Activated T-cell treated with anti-CD3 and anti-CD28 coated beads, Interleukin-2, amount 50 U/mL, for 4 hours (primary cell): Measurements from ENCODE around the gene PC. TPM values are rescaled to one million over a fixed set of nuclear protein-coding genes. Genes with fewer than 3 reads are reported as not detected.

ENCODE experiments used
- ATAC-seq, 2 donors: fragments of 200-7000 bp; cut with Tn5 transposase; one replicate each; pipeline ENCODE4 v1.10.0; 2021
- DNase-seq: peaks from one replicate; pipeline ENCODE4 v3.0.0-alpha.2; 2020
- H3K27me3 Mint-ChIP-seq: one replicate; pipeline ENCODE4 v1.8.0; 2021; ENCODE audit warnings: low read depth, mixed read lengths
- H3K36me3 Mint-ChIP-seq: one replicate; pipeline ENCODE4 v1.8.0; 2022; ENCODE audit warnings: mixed read lengths; ENCODE audit not compliant: insufficient read depth
- H3K4me1 Mint-ChIP-seq: one replicate; pipeline ENCODE4 v1.8.0; 2021; ENCODE audit warnings: low read depth, mixed read lengths
- H3K4me3 Mint-ChIP-seq: one replicate; pipeline ENCODE4 v1.8.0; 2021; ENCODE audit warnings: mild to moderate bottlenecking, moderate library complexity, mixed read lengths
- H3K9me3 Mint-ChIP-seq: one replicate; pipeline ENCODE4 v1.8.0; 2021; ENCODE audit warnings: mixed read lengths
- total RNA-seq, 3 donors: library from RNA; stranded (reverse); gene quantifications; one replicate each; pipeline ENCODE4 v1.2.1, GENCODE V29; 2021

The PC gene
- total RNA-seq, 3 donors from 2014 or later: 17.5 to 20.0 (median 18.4) TPM

DNA sequence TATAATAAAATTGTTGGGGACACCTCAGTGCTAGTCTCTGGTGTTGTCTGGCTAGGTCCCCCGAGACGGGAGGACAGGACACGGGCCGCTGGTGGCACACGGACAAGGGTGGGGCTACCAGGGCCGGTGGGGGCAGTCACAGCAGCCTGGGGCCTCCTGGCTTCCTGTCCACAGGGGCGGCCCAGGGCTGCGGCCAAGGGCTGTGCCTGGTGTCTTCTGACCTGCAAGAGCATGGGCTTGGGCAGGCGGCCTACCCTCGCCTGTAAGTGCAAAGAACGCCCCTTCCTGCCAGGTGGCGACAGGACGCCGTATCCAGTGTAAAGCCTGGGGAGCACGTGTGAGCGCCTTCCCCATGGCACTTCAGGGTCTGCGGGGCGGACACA, 97.7 kb downstream of the PC start:
- Mint-ChIP-seq H3K9me3 (no peaks in the 10 kb centered on the region), H3K27me3 (no peaks in the 10 kb centered on the region), H3K36me3 (no peaks in the 10 kb centered on the region), H3K4me1 (peaks cover 4% of the 10 kb centered on the region), H3K4me3 (no peak overlapping the region)
- no peak for ATAC-seq
- DNase-seq: no peak

DNA sequence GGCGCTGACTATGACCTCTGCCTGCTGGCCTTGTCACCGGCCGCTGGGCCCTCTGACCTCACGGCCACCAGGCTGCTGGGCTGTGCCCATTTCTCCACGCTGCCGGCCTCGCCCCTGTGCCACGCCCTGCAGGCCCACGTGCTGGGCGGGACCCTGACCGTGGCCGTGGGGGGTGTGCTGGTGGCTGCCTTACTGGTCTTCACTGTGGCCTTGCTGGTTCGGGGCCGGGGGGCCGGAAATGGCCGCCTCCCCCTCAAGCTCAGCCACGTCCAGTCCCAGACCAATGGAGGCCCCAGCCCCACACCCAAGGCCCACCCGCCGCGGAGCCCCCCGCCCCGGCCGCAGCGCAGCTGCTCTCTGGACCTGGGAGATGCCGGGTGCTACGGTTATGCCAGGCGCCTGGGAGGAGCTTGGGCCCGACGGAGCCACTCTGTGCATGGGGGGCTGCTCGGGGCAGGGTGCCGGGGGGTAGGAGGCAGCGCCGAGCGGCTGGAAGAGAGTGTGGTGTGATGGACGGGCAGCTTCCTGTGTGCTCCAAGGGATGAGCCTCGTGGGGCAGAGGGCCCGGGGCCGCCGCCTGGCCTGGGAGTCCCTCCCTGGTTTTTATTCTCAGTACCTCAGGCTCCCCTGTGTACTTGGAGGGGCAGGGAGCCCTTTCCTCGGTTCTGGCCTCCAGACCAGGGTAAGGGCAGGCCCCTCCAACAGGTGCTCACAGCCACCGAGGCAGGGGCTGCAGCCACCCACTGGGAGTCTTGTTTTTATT, 98.3 kb downstream of the PC start:
- Mint-ChIP-seq H3K4me3 (no peak overlapping the region), H3K4me1 (peaks cover 5% of the 10 kb centered on the region), H3K9me3 (no peaks in the 10 kb centered on the region), H3K27me3 (no peaks in the 10 kb centered on the region), H3K36me3 (no peaks in the 10 kb centered on the region)
- no peak for ATAC-seq
- no peak for DNase-seq

DNA sequence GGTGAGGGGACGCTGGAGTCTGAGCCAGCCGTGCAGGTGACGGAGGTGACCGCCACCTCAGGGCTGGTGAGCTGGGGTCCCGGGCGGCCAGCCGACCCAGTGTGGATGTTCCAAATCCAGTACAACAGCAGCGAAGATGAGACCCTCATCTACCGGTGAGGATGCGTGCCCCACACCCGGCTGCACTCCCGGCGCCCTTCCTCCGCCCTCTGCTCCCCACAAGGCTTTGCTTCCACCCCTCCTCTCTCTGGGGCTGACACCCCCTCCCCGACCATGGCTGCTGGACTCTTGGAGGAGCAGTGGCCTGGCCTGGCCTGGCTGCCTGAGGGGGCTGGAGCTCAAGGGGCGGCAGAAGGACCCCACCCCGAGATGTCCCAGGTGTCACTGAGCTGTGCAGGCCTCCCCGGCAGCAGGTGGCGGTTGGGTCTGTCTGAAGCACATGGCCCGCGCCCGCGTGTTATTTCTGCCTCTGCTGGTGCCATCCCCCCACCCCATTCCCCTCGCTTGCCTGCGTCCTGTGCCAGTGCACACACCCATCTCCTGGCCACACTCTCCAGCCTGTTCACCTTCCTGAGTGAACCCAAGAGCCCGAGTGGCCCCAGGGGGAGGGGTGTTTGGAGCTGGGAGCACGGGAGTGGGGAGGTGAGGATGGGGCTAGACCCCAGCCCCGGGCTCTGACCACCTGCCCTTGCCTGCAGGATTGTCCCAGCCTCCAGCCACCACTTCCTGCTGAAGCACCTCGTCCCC, 99.1 kb downstream of the PC start:
- H3K4me3 Mint-ChIP-seq: no peak overlapping the region
- no peak for DNase-seq
- peaks cover 5% of the 10 kb centered on the region for H3K4me1 Mint-ChIP-seq
- no peaks in the 10 kb centered on the region for H3K36me3 Mint-ChIP-seq
- no peak for ATAC-seq
- no peaks in the 10 kb centered on the region for H3K9me3 Mint-ChIP-seq
- no peaks in the 10 kb centered on the region for H3K27me3 Mint-ChIP-seq

DNA sequence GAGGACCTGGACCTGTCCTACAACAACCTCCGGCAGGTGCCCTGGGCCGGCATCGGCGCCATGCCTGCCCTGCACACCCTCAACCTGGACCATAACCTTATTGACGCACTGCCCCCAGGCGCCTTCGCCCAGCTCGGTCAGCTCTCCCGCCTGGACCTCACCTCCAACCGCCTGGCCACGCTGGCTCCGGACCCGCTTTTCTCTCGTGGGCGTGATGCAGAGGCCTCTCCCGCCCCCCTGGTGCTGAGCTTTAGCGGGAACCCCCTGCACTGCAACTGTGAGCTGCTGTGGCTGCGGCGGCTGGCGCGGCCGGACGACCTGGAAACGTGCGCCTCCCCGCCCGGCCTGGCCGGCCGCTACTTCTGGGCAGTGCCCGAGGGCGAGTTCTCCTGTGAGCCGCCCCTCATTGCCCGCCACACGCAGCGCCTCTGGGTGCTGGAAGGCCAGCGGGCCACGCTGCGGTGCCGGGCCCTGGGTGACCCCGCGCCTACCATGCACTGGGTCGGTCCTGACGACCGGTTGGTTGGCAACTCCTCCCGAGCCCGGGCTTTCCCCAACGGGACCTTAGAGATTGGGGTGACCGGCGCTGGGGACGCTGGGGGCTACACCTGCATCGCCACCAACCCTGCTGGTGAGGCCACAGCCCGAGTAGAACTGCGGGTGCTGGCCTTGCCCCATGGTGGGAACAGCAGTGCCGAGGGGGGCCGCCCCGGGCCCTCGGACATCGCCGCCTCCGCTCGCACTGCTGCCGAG, 99.8 kb downstream of the PC start:
- DNase-seq: no peak
- Mint-ChIP-seq H3K4me3 (peak overlapping the region; percentile 77), H3K9me3 (no peaks in the 10 kb centered on the region), H3K4me1 (peaks cover 5% of the 10 kb centered on the region), H3K36me3 (no peaks in the 10 kb centered on the region), H3K27me3 (no peaks in the 10 kb centered on the region)
- ATAC-seq: no peak

DNA sequence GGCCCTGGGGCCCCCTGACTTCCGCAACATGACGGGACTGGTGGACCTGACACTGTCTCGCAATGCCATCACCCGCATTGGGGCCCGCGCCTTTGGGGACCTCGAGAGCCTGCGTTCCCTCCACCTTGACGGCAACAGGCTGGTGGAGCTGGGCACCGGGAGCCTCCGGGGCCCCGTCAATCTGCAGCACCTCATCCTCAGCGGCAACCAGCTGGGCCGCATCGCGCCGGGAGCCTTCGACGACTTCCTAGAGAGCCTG, 100.3 kb downstream of the PC start:
- ATAC-seq: no peak
- peaks cover 5% of the 10 kb centered on the region for H3K4me1 Mint-ChIP-seq
- peak overlapping the region; percentile 77 for H3K4me3 Mint-ChIP-seq
- H3K9me3 Mint-ChIP-seq: no peaks in the 10 kb centered on the region
- DNase-seq: no peak
- no peaks in the 10 kb centered on the region for H3K27me3 Mint-ChIP-seq
- no peaks in the 10 kb centered on the region for H3K36me3 Mint-ChIP-seq

DNA sequence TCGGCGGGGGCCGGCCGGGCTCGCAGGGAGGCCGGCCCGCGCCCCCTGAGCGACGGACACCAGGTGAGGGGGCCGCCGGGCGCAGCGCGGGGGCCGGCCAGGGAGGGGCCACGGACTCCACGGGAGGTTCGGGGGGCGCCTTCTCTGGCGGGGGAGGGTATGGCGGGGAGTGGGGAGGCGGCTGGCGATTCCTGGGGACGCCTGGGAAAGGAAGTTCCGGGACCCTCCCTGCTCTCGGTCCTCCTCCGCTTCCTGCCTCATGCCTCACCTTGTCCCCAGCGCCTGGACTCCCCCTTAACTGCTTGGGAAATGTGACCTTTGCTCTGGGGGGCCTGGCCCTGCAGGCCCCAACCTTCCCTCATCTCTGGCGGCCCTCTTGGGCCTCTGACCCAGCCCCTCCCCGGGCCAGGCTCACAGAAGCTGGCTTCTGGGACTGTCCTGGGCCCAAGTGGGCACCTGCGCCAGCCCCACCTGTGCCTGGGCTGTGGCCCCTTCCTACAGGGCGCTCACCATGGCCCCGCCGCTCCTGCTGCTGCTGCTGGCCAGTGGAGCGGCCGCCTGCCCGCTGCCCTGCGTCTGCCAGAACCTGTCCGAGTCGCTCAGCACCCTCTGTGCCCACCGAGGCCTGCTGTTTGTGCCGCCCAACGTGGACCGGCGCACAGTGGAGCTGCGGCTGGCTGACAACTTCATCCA, 100.8 kb downstream of the PC start:
- H3K27me3 Mint-ChIP-seq: no peaks in the 10 kb centered on the region
- H3K4me1 Mint-ChIP-seq: peaks cover 5% of the 10 kb centered on the region
- H3K36me3 Mint-ChIP-seq: no peaks in the 10 kb centered on the region

DNA sequence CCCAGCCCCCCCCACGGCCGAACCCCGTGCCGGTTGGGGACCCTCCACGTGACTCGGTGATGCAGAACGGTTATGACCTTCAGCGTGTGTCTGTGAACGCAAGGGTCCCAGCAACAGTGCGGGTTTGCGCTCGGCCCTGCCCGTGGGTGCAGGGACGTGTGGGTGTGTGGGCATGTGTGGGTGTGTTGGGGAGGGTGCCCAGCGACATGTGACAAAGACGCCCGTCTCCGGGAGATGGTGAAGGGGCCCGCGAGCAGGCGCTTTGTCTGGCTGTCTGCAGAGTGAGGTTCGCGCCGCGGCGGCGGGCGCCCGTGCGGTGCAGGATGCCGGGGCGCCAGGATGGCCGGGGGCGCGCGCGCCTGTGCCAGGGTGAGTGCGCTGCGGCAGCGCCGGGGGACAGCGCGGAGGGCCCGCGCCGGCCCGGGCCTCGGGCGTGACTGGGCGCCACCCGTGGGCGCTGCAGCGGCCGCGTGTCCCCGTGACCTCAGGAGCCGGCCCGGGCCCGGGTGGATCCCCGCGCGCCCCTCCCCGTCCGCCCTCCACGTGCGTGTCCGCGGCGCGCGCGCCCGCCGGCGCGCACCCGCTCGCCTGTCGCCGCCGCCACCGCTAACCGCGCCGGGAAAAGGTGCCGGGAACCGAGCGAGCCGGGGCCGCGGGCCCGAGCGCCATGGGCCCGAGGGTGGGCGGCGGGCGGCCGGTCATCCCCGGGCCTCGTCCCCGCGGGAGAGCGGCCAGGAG, 101.5 kb downstream of the PC start, which contains the start of gene LRFN4:
LRFN4 (plus strand) TSS at position 569 of the 738 bp plus-strand sequence. CDS start 681 bp downstream, outside the sequence.
- ATAC-seq: peak; percentile 62 to 67
- peak within 1 kb of the TSS; percentile 88 for H3K4me3 Mint-ChIP-seq
- H3K27me3 Mint-ChIP-seq: no peaks in the 10 kb centered on the region
- peaks cover 8% of the 10 kb centered on the region for H3K4me1 Mint-ChIP-seq
- H3K36me3 Mint-ChIP-seq: no peaks in the 10 kb centered on the region
- H3K9me3 Mint-ChIP-seq: no peaks in the 10 kb centered on the region
- DNase-seq: peak; percentile 56

More for the DNA sequence above, 100.8 kb downstream of the PC start:
- DNase-seq (no peak), ATAC-seq (no peak)
- peak overlapping the region; percentile 77 for H3K4me3 Mint-ChIP-seq
- no peaks in the 10 kb centered on the region for H3K9me3 Mint-ChIP-seq

DNA sequence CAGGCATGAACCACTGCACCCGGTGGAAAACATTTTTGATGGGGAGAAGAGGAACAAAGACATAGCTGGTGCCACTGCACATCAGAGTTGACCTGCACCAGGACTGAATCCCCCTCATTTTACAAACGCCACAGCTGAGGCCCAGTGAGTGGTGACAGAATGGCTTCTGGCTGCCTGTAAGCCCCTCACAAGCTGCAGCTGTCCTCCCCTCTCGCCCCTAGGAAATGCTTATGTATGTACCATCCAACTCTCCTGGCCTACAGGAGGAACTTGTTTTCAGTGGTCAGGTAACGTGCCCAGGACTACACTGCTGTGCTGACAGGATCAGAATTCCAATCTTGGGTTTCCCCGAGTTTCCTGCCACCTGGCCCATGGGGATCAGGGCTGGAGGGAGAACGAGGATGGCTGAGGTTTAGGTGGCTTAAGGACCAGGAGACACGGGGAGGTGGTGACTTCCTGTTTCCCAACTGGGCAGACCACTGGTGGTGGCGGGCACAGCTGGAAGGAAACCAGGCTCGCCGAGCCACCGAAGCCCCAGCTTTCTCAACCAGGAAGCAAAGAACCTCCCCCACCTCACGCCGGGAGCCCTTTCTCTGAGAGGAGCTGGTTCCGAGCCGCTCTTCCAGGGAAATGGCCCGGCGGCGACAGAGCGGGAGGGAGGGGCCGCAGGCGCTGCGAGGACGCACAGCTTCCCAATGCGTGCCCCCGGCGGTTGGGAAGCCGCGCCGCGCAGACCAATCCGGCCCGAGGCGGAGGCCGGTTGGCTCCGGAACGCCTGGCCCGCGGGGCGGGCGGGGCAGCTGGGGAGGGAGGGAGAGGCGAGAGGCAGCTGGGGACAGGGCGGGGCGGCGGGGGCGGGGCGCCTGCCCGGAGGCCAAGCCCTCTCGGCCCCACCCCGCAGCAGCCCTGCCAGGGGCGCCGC, 102.3 kb downstream of the PC start:
- ATAC-seq (peak; percentile 82 to 83), DNase-seq (peak; percentile 52)
- Mint-ChIP-seq H3K4me3 (peak overlapping the region; percentile 88), H3K4me1 (peaks cover 8% of the 10 kb centered on the region), H3K27me3 (no peaks in the 10 kb centered on the region), H3K9me3 (no peaks in the 10 kb centered on the region), H3K36me3 (no peaks in the 10 kb centered on the region)

DNA sequence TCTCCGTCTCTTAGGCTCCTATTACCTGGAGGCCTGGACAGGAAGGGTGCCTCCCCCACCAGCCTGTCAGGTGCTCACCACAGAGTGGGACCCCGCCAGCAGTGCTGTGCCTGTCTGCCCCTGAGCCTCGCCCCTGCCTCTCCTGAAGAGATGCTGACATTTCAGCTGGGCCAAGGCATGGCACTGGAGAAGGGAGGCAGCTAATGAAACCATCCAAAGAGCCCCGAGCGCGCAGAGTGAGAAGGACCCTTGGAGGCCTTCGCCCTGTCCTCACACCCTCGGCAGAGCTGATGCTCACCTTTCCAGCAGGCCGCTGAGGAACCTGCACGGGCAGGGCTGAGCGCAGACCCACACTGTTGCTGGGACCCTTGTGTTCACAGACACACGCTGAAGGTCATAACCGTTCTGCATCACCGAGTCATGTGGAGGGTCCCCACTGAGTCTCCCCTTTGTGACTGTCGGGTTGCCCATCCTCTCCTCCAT, 103.4 kb downstream of the PC start:
- peak overlapping the region; percentile 81 for H3K4me3 Mint-ChIP-seq
- peaks cover 8% of the 10 kb centered on the region for H3K4me1 Mint-ChIP-seq
- ATAC-seq: no peak
- no peaks in the 10 kb centered on the region for H3K36me3 Mint-ChIP-seq
- no peak for DNase-seq
- no peaks in the 10 kb centered on the region for H3K9me3 Mint-ChIP-seq
- H3K27me3 Mint-ChIP-seq: no peaks in the 10 kb centered on the region

DNA sequence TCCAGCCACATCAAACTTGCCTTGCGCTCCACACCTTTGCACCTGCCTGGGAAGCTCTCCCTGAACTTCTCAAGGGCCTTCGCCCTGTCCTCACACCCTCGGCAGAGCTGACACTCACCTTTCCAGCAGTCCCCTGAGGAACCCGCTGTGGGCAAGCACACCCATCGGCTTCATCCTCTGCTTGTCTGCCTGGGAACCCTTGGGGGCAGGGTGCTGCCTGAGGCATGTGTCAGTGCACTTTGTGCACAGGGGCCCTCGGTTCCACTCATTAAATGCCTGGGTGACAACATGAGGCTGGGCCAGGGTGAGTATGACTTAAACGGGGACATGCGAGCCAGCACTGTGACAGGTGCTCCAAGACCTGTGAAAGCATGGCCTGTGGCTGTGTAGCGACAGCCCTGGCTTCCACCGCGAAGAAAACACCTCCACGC, 103.9 kb downstream of the PC start:
- H3K4me1 Mint-ChIP-seq: peaks cover 8% of the 10 kb centered on the region
- H3K4me3 Mint-ChIP-seq: no peak overlapping the region
- no peak for DNase-seq
- ATAC-seq: no peak
- no peaks in the 10 kb centered on the region for H3K36me3 Mint-ChIP-seq
- H3K9me3 Mint-ChIP-seq: no peaks in the 10 kb centered on the region
- H3K27me3 Mint-ChIP-seq: no peaks in the 10 kb centered on the region

DNA sequence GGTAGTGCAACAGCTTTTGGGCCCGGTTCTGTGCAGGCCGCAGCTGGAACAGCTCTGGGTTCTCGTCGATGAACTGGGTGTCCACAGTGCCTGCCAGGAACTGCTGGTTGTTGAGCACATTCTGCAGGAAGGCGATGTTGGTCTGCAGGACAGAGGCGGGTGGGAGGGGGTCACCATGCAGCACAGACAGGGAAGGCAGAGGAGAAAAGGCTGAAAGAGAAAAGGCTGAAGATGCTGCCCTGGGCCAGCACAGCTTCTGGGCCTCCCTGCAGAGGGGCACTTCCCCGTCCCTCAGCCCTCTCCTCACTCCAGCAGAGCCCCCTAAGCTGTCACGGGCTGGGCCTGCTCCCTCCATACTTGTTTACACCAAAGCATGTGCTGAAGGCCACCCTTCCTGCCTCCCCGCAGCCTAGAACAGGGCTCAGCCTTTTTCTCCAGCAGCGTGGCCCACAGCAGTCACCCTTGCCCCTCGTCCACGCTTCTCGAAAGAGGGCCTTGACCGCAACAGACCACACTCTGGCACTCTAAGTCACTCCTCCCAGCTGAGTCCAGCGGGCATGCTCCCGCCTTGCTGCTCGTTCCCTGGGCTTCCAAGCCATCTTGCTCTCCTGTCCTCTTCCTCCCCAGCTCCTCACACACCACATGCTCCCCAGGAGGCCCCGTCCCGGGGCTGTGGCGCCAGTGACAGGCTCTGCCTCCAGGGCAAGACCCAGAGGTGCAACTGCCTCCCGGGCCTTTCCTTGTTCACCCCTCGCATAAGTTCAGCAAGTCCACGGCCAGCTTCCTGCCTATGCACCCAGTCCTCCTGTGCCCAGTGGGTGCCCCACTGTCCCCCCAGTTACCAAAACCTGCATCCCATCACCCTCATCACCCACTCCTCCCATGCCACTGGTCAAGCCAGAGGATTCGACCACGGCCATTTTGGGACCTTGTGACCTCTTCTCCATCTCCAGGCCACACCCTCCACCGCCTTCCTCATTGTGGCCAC, 104.6 kb downstream of the PC start:
- H3K27me3 Mint-ChIP-seq: no peaks in the 10 kb centered on the region
- H3K4me1 Mint-ChIP-seq: peaks cover 8% of the 10 kb centered on the region
- ATAC-seq (no peak), DNase-seq (no peak)
- no peaks in the 10 kb centered on the region for H3K36me3 Mint-ChIP-seq
- no peak overlapping the region for H3K4me3 Mint-ChIP-seq
- H3K9me3 Mint-ChIP-seq: no peaks in the 10 kb centered on the region
